GM10266 (cell line): Measurements from ENCODE around the gene IL17RC.

Experiments used
- DNase-seq: peaks from one replicate; pipeline ENCODE4 v3.0.0; 2012; ENCODE audit errors: extremely low spot score
- TF ChIP-seq, protein P1 (sequence below): IDR thresholded peaks from 2 replicates; pipeline ENCODE4 v1.5.1; 2012; ENCODE audit warnings: mild to moderate bottlenecking, low read depth; ENCODE audit not compliant: control insufficient read depth, insufficient read depth; ENCODE audit errors: missing control alignments

IL17RC gene

GRCh38 chr3:9948586-9948985 lies 31.7 kb downstream of the IL17RC start:
- DNase-seq = no peak

GRCh38 chr3:9949115-9949514 lies 32.2 kb downstream of the IL17RC start:
- no peak for DNase-seq
- TF ChIP-seq, protein P1, sequence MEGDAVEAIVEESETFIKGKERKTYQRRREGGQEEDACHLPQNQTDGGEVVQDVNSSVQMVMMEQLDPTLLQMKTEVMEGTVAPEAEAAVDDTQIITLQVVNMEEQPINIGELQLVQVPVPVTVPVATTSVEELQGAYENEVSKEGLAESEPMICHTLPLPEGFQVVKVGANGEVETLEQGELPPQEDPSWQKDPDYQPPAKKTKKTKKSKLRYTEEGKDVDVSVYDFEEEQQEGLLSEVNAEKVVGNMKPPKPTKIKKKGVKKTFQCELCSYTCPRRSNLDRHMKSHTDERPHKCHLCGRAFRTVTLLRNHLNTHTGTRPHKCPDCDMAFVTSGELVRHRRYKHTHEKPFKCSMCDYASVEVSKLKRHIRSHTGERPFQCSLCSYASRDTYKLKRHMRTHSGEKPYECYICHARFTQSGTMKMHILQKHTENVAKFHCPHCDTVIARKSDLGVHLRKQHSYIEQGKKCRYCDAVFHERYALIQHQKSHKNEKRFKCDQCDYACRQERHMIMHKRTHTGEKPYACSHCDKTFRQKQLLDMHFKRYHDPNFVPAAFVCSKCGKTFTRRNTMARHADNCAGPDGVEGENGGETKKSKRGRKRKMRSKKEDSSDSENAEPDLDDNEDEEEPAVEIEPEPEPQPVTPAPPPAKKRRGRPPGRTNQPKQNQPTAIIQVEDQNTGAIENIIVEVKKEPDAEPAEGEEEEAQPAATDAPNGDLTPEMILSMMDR = no peak

More at GRCh38 chr3:9948586-9948985, 31.7 kb downstream of the IL17RC start:
- TF ChIP-seq, protein P1 = no peak

- DNase-seq = no peak
- TF ChIP-seq, protein P1 = no peak
Measured at GRCh38 chr3:9949626-9950025, 32.7 kb downstream of the IL17RC start.

DNA sequence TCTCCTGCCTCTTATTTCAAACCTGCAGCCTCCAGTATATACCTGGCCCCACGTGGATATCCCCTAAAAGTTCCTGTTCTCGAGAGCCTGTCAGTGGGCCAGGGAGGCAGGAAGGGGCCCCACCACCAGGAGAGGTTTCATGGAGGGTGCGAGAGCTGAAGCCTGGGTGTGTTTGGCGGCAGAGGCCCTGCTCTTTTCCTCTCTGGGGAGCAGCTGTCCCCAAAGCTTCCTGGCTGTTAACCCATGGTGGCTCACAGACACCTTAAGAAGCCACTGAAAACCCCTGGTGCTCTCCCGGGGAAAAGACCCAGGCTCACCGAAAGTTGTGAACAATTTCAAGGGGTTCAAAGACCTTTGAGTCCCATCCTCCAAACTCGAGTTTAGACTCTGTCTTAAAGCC lies 34.2 kb downstream of the IL17RC start:
- DNase-seq = peak; percentile 83
- TF ChIP-seq, protein P1 = no peak

DNA sequence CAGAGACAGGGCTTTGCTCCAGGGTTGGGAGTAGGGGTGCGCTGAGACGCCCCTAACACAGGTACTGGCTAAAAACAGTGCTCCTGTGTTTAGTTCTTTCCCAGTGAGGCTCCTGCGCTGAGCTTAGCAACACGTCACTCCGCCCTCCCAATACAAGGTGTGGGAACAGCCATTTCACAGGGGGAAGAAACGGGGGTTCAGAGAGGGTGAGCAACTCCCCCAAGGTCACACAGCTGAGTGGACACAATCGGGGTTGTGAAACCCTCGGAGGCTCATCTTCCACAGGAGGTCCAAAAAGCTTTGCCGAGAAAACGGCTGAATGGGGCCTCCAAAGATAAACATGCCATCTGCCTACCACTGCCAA lies 34.7 kb downstream of the IL17RC start:
- no peak for DNase-seq
- TF ChIP-seq, protein P1 = no peak

GRCh38 chr3:9951962-9952805 lies 35.3 kb downstream of the IL17RC start, which contains the start of gene PRRT3:
PRRT3 (minus strand) TSS chr3:9952408; CDS start chr3:9950115, 2,293 bp downstream.
- DNase-seq = peak; percentile 85
- TF ChIP-seq, protein P1 = no peak

GRCh38 chr3:9955067-9955502 lies 38.2 kb downstream of the IL17RC start:
- TF ChIP-seq, protein P1 = no peak
- no peak for DNase-seq
